ENCODE measurements around the gene NR6A1.

NR6A1 gene

GRCh38 chr9:124688238-124688904 lies 82.7 kb downstream of the NR6A1 start:
- TF ChIP-seq CTCF (IDR thresholded peaks at IDR 0.05; ENCODE audit: insufficient read depth, low read length) (no peak), GABPA (IDR thresholded peaks at IDR 0.05; ENCODE audit: low read depth) (no peak), SPI1 (IDR thresholded peaks at IDR 0.05; ENCODE audit: borderline replicate concordance, low read depth) (no peak), REST (IDR thresholded peaks at IDR 0.05; ENCODE audit: insufficient replicate concordance, low read depth) (no peak), POLR2AphosphoS5 (IDR thresholded peaks at IDR 0.05; ENCODE audit: low read depth) (no peak)

GRCh38 chr9:124686918-124687317 lies 84.2 kb downstream of the NR6A1 start:
- Histone ChIP-seq H3K27me3 (ENCODE audit: insufficient read depth, poor library complexity, severe bottlenecking) (no peaks in the 10 kb centered on the region), H3K4me3 (replicated peaks; ENCODE audit: insufficient read depth, low read length) (no peak overlapping the region), H3K27ac (replicated peaks) (no peak overlapping the region)
- DNase-seq (ENCODE audit: low read depth in 1 of 2, low spot score in 1 of 2) = no peak
- TF ChIP-seq POLR2AphosphoS5 (IDR thresholded peaks at IDR 0.05; ENCODE audit: low read depth) = no peak
- no peak for TF ChIP-seq CTCF (IDR thresholded peaks at IDR 0.05; ENCODE audit: insufficient read depth, low read length)
- no peak for TF ChIP-seq GABPA (IDR thresholded peaks at IDR 0.05; ENCODE audit: low read depth)
- TF ChIP-seq SPI1 (IDR thresholded peaks at IDR 0.05; ENCODE audit: borderline replicate concordance, low read depth) = no peak
- no peak for TF ChIP-seq REST (IDR thresholded peaks at IDR 0.05; ENCODE audit: insufficient replicate concordance, low read depth)

More at GRCh38 chr9:124688238-124688904, 82.7 kb downstream of the NR6A1 start:
- DNase-seq (ENCODE audit: low read depth in 1 of 2, low spot score in 1 of 2) = no peak
- no peaks in the 10 kb centered on the region for H3K27me3 ChIP-seq (ENCODE audit: insufficient read depth, poor library complexity, severe bottlenecking)
- H3K27ac ChIP-seq (replicated peaks) = no peak overlapping the region
- no peak overlapping the region for H3K4me3 ChIP-seq (replicated peaks; ENCODE audit: insufficient read depth, low read length)

- Histone ChIP-seq H3K27me3 (ENCODE audit: insufficient read depth, poor library complexity, severe bottlenecking) (no peaks in the 10 kb centered on the region), H3K4me3 (replicated peaks; ENCODE audit: insufficient read depth, low read length) (no peak overlapping the region), H3K27ac (replicated peaks) (no peak overlapping the region)
- DNase-seq (ENCODE audit: low read depth in 1 of 2, low spot score in 1 of 2) = no peak
- TF ChIP-seq REST (IDR thresholded peaks at IDR 0.05; ENCODE audit: insufficient replicate concordance, low read depth) (no peak), POLR2AphosphoS5 (IDR thresholded peaks at IDR 0.05; ENCODE audit: low read depth) (no peak), SPI1 (IDR thresholded peaks at IDR 0.05; ENCODE audit: borderline replicate concordance, low read depth) (no peak), GABPA (IDR thresholded peaks at IDR 0.05; ENCODE audit: low read depth) (no peak), CTCF (IDR thresholded peaks at IDR 0.05; ENCODE audit: insufficient read depth, low read length) (no peak)
Measured at GRCh38 chr9:124685217-124685616, 85.9 kb downstream of the NR6A1 start.

Measured in HL-60 (cell line).